Stimulated activated CD4-positive, alpha-beta T cell treated with anti-CD3 and anti-CD28 coated beads, Interleukin-4, amount 100 ng/mL, for 24 hours (primary cell): ENCODE data around the gene RASGRP4.
A peak's percentile ranks its signal among the peaks of the same experiment; 100 is the strongest.
"Not testable (repeated sequence)": the region's sequence is repeated elsewhere in the genome, so short reads cannot be mapped to it uniquely, and the experiment has no call there.

ENCODE experiments used
- DNase-seq: peaks from one replicate; pipeline ENCODE4 v3.0.0-alpha.2; 2020

Gene RASGRP4

DNA sequence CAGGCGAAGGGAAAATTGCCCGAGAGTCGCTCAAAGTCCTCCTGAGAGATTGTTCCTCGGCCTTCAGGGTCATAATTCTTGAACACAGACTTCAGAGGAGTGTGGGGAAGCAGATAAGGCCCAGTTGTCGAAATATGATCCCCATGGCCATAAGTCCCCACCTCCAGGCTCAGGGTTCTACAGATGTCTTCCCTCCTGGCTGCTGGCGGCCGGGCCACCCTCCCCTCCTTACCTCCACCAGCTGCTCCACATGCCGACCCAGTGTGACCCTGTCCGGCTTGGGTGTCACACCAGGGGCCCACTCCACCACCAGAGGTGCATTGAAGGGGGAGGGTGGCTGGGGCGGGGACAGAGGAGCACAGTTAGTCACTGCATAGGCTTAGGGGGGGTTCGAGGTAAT, 13.1 kb downstream of the RASGRP4 start:
- DNase-seq, result no peak

DNA sequence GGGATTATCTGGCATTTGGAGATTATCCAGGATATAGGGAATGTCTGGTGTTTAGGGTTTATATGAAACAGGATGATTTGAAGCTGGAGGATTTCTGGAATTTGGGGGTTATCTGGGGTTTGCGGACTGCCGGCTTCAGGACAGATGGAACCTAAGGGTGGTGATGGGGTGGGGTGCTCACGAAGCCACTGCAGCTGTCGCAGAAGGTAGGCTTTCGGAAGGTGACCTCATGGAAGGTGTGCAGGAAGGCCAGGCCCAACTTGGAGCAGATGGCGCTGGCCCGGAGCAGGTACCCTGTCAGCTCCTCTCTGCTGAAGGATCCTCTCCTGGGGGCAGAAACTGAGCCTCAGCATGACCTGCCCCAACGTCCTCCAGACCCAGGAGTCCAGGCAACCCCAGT, 13.5 kb downstream of the RASGRP4 start:
- DNase-seq, result no peak

DNA sequence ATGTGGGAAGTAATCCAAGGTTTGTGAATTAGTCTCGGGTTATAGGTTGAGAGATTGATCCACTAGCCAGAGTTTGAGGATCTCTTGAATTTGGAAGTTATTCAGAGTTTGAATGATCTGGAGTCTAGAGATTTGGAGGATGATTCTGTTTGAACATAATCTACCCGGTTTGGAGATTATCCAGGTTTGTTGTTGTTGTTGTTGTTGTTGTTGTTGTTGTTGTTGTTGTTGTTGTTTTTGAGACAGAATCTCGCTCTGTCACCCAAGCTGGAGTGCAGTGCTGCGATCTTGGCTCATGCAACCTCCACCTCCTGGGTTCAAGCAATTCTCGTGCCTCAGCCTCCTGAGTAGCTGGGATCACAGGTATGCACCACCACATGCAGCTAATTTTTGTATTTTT, 14.1 kb downstream of the RASGRP4 start:
- DNase-seq, result not testable (repeated sequence)

DNA sequence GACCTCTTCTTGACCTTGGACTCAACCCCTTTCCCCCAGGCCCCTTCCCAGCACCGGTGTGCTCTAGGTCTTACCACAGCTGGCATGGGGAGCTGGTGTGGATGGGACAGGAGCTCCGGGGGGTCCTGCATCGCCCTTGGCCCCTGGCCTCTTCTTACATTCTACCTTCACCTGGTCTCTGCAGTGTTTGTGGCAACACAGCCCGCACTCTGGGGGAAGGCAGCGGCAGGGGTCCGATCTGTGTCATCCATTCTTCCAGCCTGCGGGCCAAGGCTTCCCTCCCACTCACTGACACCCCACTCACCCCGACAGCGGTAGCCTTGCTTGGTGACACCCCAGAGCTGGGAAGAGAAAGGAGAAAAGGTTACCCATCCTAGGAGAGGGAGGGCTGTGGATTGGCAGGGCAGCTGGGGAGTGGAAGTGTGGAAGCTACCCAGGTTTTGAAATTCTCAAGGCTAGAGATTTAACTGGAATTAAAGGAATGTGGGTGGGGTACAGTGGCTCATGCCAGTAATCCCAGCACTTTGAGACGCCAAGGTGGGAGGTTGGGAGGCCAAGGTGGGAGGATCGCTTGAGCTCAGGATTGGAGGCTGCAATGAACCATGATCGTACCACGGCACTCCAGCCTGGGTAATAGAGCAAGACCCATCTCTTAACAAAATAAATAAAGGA, 14.8 kb downstream of the RASGRP4 start:
- no peak for DNase-seq

DNA sequence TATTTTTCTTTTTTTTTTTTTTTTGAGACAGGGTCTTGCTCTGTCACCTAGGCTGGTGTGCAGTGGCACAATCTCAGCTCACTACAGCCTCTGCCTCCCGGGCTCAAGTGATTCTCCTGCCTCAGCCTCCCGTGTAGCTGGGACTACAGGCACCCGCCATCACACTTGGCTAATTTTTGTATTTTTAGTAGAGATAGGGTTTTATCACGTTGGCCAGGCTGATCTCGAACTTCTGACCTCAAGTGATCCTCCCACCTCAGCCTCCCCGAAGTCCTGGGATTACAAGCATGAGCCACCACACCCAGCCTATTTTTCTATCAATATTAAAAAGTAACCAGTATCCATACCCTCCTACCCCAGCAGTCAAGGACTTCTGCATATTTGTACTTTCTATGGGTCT, 15.6 kb downstream of the RASGRP4 start:
- not testable (repeated sequence) for DNase-seq

DNA sequence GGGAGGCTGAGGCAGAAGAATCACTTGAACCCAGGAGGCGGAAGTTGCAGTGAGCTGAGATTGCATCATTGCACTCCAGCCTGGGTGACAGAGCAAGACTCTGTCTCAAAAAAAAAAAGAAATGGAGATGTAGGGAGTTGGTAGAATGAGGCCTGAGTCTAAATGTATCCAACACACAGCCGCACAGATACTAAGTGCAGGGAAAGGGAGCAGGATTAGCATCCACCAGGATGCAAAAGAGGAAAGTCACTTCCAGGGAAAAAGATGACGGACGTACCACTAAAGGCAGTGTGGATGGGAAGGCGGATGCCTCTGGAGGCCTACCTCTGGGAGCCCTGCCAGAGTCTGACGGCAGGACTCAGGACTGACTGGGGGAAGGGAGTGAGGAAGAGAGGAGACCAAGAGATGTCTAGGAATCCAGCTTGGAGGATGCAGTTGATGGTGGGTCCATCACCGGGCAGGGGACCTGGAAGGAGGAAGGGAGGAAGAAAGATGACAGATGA, 16.3 kb downstream of the RASGRP4 start:
- no peak for DNase-seq

DNA sequence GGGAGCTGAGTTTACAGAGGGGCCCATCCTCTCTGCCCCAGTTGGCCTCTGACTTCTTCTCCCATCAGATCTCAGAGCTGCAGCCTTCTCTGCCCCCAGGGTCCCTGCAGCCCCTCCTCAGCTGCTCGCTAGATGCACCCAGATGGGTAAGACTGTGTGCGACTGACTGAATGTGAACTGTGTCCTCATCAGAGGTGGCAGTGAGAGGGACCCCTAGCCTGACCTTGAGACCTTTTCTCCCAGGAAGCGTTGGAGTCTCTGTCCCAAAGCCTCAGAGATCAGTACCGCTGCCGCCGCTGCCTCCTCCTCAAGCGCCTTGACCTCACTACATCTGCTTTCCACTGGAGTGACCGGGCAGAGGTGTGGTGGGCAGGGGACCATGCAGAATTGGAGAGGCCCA, 20.7 kb downstream of the RASGRP4 start:
- no peak for DNase-seq

DNA sequence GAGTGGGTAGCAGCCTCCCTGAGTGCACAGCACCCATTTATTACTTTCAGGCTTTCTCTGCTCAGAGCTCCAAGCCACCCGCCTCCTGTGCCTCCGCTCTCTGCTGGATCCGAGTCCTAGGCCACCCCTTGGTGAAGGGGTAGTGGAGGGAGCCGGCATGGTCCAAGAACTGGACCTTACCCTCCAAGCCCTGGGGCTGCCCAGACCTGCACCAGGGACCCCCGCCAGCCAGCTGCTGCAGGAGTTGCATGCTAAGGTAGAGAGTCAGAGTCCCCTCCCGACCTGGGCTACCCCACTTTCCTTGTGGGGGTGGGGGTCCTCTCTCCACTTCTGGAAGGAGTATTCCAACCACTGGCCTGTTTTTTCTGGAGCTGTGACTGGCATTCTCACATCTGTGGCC, 21.2 kb downstream of the RASGRP4 start:
- DNase-seq, result no peak

DNA sequence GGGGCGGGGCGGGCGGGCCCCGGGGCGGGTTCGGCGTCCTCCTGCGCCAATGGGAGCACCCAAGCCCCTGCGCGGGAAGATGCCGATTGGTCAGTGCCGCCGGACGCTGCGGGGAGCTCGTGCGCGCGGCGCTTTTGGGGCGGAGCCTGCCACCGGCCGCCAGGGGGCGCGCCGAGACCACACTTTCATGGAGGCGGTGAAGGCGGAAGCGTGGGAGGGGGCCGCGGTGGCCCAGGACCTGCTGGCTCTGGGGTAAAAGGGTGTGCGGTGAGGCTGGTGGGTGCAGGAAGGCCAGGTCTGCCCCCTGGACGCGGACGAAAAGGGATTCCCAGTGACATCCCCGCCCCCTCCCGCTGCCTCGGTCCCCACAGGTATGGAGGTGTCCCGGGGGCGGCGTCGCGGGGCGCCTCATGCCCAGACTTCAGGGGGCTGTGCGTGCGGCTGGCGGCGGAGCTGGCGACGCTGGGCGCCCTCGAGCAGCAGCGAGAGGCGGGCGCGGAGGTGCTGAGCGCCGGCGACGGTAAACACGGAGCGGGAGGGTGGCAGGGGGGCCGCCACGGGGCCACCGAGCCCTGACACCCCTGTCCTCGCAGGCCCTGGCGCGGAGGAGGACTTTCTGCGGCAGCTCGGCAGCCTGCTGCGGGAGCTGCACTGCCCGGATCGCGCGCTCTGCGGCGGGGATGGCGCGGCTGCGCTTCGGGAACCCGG, 22.9 kb downstream of the RASGRP4 start, which contains the start of gene FAM98C:
Gene FAM98C (plus strand): TSS at position 127 of the 708 bp plus-strand sequence. CDS start 61 bp downstream, at position 188.
- DNase-seq, result peak; percentile 96

DNA sequence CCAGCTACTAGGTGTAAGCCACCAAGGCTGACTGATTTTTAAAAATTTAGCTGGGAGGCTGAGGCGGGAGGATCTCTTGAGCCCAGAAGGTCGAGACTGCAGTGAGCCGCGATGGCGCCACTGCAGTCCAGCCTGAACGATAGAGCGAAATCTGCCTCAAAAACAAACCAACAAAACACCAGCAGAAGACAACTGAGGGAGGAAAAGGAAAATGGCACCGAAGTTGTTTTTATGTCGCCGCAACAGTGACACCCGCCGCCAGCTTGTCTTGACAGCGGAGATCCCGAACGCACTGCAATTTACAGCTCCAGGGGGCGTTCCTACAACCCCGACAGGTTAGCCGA, 23.4 kb downstream of the RASGRP4 start:
- DNase-seq, result no peak

DNA sequence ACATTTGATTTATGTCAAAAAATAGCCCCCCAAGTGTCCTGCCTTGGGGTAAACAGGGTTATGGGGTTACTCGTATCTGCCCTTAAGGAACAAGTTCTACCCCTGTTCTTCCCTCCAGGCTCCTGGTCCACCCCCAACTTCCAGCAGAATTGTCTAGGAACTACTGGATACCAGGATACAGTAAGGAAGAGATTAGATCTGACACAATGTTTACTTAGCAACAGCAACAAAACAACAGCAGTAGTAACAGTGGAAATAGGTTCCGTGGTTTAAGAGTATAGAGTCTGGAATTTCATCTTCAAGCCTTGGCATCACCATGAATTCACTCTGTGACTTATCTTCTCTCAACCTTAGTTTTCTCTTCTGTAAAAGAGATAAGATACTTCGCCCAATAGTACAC, 24.9 kb downstream of the RASGRP4 start:
- no peak for DNase-seq

DNA sequence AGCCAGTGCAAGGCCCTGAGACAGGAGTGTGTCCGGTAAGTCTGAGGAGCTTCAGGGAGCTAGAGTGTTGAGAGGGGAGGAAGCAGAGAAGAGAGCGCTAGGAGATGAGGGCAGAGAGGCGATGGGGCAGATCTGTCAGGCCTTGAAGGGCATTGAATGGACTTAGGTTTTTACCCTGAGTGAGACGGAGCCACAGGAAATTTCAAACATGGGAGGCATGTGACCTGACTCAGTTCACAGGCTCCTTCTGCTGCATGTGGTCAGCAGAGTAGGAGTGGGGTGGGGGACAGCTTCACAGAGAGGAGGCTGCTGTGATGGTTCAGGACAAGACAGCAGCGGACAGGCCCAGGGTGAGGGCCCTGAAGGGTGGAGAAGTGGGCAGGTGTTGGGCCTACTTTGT, 25.7 kb downstream of the RASGRP4 start:
- no peak for DNase-seq

DNA sequence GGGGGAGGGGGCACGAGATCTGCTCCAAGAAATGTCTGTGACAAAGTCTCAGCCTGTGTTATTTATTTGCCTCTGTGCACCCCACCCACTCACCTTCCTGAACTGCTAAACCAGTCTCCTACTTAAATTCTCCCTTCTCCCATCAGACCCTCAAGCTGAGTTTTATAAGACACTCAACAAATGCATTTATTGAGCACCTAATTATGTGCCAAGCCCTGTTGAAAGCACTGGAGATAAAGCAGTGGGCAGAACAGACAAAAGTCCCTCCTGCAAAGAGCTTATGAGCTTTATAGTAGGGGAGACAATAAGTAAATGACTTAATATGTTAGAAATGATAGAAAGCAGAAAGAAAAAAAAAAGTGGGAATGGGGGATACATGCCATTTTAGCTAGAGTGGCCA, 26.5 kb downstream of the RASGRP4 start:
- no peak for DNase-seq

DNA sequence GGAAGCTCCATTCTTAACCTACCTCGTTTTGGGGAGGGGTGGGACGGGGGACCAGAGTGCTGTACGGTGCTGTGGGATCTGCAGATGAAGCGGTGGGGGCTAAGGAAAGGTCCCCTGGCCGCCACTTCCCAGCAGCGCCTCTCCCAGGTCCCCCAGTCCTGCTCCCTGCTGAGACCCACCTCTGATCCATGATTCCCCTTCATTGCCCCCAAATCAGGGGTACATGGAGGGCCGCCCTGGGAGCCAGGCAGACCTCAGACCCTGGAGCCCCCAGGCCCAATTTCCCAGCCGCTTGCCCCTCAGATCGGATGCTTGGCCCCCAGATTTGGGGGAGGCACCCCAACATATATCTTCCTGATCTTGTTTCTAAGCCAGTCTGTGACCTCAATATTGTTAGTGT, 26.9 kb downstream of the RASGRP4 start:
- no peak for DNase-seq

DNA sequence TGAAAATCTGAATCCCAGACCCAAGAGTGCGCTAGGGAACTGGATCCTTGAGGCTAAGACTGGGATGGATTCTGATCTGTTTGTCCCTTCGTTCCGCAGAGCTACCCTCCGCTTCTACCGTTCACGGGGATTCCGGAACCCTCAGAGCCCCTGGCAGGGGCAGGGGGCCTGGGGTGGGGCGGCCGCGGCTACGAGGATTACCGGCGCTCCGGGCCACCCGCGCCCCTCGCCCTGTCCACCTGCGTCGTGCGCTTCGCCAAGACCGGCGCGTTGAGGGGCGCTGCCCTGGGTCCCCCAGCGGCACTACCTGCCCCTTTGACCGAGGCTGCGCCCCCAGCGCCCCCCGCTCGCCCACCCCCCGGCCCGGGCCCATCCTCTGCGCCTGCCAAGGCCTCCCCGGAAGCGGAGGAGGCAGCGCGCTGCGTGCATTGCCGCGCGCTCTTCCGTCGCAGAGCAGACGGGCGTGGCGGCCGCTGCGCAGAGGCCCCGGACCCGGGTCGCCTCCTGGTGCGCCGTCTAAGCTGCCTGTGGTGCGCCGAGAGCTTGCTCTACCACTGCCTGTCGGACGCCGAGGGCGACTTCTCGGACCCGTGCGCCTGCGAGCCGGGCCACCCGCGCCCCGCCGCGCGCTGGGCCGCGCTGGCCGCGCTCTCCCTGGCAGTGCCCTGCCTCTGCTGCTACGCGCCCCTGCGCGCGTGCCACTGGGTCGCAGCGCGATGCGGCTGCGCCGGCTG, 30.5 kb downstream of the RASGRP4 start:
- peak; percentile 49 for DNase-seq

DNA sequence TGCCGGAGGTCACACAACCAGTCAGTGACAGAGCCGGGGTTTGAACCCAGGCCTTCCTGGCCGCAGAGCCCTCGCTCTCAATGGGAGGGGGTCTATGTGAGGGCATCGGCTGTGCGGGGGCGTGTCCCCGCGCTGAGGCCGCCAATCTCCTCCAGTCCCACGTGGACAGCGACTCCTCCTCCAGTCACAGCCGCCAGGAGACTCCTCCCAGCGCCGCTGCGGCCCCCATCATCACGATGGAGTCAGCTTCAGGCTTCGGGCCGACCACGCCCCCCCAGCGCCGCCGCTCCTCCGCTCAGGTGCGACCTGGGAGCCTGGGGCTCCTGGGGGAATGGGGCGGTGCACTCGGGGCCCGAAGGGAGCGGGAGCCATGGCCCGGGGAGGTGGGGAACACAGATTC, 31.5 kb downstream of the RASGRP4 start:
- peak; percentile 75 for DNase-seq

DNA sequence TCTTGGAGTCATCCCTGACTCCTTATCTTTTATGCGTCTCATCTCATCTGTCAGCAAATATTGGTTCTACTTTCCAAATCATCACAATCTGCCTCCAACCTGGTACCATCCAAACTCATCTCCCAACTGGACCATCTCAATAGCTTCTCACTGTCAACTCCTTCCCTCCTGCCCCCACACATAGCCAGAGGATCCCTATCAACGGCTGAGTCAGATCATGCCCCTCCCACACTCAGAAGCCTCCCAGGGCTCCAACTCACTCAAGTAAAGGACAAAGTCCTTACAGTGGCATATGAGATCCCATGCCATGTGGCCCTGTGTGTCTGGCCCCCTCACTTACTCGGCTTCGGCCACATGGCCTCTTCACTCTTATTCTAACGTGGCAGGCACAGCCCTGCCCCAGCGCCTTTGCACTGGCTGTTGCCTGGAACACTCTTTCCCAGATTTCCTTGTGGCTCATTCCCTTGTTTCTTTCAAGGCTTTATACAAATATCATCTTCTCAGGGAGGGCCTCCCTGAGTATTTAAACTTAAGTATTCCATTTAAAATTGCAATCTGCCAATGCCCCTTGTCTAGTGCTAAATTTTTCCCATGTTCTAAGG, 33.2 kb downstream of the RASGRP4 start:
- no peak for DNase-seq

DNA sequence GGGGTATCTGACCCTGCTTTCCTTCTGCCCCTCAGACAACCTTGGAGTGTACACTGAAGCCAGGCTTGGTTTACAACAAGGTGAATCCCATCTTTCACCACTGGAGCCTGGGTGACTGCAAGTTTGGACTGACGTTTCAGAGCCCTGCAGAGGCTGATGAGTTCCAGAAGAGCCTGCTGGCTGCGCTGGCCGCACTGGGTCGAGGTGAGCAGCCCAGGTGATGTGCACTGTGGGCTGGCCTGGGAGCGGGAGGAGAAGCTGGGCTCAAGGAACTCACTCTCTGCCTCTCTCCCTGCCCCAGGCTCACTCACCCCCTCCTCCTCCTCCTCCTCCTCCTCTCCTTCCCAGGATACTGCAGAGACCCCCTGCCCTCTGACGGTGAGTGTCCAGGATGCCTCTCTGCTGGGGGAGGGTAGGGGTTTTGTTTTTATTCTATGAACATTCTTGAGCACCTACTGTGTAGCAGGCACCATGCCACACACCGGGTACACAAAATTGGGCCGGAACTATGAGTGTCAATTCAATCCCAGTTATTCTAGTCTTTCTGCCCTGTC, 34.0 kb downstream of the RASGRP4 start:
- DNase-seq, result no peak

DNA sequence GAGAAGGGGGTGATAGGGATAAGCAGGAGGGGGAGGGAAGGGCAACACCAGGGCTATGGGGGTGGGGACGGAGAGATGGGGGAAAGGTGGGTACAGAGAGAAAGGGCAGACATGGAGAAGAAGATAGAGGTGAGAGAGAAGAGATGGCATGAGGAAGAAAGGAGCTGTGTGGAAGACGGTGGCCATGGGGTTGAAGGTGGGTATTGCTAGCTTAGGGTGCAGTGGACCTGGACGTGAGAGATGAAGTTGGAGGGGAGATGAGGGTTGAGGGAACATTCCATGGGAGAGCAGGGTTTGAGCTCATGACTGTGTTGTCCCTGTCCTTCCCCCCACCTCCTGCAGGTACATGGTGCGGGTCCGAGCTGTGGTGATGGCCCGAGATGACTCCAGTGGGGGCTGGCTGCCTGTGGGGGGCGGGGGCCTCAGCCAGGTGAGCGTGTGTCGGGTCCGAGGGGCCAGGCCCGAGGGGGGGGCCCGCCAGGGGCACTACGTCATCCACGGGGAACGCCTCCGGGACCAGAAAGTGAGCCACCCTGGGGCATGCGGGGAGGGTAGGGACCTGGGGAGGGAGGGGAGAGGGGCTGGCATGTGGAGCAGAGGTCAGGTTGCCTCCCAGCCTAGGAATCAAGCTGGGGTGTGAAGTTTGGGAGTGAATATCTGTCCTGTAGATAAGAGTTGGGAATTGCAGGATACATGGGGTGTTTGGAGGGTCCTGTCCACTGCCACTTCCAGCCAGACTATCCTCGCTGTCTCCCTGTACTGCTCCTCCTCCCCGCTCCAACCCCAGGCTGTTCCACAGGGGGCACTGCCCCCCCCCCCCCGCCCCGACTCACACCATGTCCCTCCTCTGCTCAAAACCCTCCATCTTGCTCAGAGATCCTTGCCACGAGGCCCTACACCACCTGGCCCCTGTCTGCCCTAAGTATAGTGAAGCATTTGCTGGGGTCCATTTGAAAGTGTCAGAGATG, 35.8 kb downstream of the RASGRP4 start:
- no peak for DNase-seq

DNA sequence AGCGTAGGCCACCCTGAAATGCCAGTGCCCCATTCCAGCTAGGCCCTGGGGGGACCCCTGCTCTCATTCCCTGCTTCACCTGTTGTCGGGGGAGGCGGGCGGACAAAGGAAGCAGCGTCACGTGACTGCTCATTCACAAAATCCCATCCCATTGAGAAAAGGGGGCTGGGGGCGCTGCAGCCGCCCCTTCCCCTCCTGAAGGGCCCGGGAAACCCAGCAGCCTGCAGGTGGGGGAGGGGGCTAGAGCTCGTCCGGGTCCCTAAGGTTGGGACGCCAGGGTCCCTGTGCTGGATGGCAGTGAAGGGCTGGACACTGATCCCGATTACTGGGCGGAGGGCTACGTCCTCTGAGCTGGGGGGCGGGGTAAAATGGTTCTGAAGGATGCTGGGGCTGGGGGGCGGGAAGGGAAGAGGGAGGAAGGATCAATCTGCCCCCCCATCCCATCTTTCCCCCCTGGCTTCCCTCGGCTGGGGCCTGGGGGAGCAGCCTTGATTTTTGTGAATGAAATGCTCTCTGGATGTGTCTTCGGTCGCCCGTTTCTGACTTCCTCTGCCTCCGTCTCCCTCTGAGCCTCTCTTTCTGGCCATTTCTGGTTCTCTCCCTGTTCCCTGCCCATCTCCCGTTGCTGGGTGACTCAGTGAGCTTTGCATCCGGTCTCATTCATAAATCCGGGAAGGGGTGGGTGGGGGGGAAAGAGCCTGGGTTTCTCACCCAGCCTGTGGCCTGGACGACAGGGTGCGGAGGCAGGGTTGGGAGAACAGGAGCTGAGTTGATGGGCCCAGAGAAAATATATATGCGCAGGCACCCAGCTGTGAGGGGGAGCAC, 36.7 kb downstream of the RASGRP4 start:
- DNase-seq, result no peak
